NCI-H774 (cell line): ENCODE measurements around the gene SEPTIN8.

Source experiments
- DNase-seq: peaks from one replicate; lab custom pipeline; 2025; lab: John Stamatoyannopoulos, UW

Gene SEPTIN8

GRCh38 chr5:132763181-132764036 lies 13.6 kb downstream of the SEPTIN8 start:
- no peak for DNase-seq

DNA sequence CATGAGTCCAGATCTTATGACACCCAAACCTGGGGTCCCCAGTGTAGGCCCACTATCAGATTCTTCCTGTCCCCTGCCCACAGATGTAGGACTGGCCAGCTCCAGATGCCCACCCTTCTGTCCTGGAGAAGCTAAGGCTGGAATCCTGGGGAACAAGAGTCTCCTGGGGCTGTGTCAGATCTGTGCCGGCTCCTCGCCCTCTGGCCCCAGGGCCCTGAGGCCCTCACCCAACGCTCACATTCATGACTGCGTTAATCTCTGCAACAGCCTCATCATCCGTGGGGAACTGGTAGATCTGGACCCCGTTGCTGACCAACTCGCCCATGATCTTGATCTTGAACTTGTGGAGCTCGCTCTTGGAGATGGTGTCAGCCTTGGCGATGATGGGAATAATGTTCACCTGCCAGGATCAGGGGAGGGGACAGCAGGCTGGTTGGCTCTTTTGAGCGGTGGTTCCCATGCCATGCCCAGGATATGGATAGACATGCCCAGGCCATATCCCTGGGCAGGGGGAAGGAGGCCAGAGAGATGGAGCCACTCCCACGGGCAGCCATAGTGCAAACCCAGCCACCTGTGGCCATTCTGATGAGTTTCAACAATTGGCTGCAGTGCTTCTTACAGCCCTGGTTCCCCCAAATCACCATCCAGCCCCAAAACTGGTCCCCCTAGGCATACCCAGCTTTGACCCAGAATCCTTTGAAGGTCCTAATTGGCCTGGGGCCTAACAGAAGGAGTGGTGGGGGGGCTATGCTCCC lies 14.6 kb downstream of the SEPTIN8 start:
- DNase-seq, result no peak

DNA sequence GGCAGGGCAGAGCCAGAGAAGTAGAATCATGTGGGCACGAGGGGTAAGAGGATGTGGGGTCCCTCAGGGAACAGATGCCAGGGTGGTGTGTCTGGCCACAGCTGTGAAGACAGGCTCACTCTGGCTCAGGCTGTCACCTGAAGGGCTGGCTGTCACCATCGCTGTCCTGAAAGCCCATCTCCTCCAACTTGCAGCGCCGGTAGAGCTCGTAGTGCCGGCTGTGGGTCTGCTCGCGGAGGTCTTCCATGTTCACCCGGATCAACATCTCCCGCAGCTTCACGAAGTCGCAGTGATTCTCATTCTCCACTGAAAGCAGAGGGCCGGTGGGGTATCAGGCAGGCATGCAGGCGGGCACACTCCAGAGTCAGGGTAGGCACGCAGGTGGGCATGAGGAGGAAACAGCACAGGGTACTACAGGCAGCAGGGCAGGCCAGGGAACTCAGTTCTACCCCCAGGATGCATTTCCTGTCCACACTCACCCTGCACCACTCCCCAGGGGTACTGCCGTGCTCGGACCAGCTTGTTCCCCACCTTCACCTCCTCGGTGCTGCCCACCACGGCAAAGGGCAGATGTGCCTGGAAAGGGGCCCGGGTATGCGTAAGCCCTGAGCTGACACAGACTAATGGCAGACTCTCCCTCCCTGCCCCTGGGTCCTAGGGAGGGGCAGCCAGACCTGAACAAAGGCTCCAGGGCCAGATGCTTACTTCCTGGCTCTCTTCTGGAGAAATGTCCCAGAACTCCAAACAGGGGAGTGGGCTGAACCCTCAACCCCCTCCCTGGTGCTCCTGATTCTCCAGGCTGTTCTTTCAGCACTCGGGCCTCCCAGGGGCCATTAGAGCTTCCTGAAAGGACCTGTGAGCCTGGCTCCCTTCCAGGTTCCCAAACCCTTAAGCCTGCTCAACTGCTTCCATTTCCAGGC lies 15.5 kb downstream of the SEPTIN8 start:
- no peak for DNase-seq

DNA sequence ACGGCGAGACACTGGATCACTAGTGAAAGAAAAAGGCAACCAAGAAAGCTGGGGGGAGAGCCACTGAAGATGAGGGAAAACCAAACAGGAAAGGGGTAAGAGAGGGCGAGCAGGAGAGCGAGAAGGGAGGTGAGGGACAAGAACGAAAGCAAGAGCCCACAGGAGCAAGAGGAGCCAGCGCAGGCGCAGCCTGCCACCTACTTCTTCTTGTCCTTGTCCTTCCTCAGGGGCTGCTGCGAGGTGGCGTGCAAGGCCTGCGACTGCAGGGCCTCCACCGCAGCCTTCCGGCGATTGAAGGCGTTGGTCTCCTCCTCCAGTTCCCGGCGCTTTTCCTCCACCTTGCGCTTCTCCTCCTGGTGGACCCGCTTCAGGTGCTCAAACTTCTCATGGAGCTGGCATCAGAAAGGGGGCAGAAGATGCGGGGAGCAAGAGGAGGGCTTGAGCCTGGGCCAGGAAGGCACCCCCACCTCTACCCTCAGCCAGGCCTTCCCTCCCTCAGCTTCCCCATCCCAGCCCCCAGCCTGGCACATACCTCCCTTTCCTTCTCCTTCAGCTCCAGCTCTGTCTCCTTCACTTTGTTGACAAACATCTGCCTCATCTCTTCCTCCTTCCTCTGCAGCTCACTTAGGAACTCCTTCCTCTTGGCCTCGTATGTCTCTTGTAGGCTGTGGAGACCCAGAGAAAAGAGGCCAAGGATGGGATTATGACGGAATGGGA lies 16.3 kb downstream of the SEPTIN8 start:
- DNase-seq, result no peak

- DNase-seq, result no peak
Measured at GRCh38 chr5:132760049-132760420, 17.0 kb downstream of the SEPTIN8 start.

DNA sequence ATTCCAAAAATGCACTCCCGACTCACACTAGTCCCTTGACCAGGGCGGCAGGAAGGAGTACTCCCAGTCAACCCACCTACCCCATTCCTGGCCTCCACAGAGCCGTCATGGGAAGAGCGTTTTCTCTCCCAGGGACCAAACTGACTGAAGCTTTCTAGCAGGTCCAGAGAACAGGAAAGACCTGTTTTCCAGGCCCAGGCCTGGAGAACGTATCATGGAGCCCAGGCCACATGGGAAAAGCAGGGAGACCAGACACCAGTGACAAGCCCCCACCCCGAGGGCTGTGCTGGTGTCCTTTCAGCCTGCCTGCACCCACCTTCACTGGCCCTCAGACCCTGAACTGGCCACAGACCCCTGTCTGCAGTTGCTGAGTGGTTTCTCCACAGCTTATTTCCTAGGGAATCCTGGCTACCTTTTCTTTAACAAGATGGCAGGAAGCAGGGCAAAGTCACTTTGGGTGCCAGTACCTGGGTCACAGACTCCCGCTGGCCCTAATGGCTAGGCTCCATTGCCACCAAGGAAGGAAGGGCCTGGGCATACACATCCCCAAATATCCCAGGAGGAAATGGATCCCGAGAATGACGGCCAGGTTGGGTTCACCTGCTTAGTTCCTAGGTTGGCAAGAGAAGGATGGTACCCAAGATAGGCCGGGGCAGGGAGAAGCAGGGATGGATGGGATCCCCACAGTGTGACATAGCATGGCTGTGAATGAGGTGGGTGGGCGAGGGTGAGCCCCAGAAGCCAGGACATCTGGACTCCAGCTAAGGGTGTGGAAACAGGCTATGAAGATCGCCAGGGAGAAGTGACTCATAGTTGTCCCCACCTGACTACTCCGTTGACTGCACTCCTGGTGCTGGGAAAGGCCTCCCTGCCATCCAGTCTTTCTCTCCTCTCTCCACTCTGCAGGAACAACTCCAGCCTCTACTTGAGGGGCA lies 17.7 kb downstream of the SEPTIN8 start:
- no peak for DNase-seq

- DNase-seq, result no peak
Measured at GRCh38 chr5:132758451-132758850, 18.6 kb downstream of the SEPTIN8 start.

DNA sequence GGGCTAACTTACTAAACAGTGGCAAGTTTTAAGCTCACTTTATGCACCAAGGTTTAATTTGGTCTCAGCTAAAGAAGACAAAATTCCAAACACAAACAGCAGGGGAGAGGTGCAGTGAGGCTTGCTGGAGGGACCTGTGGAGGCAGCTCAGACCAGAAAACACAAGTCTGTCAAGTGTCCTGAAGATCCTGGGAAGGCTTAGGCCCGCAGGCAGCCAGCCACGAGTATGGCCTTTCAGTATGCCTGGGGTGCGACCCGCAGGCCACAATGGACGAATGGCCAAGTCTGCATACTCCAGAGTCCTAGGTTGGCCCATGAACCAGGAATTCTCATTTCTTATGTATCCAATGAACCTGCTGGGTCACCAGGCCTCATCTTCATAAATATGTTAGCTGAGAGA lies 20.5 kb downstream of the SEPTIN8 start:
- DNase-seq, result no peak

DNA sequence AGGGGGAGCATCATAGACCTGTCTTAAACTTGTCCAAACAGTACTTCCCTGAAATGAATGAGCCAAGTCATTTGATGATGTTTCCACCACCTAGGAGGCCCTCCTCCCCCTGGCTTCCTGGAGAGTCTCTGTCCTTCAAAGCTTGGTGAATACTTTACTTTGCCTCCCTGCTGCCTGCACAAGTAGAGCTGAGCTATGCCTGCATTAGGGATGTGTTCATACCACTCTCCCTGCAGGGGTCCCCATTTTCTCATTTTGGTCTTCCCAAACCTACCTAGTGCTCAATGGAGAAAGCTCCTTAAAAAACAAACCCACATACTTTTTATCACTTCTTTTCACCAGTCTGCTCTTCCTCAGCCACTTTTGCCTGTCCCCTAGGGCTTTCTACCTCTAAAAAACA lies 22.1 kb downstream of the SEPTIN8 start:
- no peak for DNase-seq

GRCh38 chr5:132754111-132754510 lies 22.9 kb downstream of the SEPTIN8 start:
- DNase-seq, result no peak

DNA sequence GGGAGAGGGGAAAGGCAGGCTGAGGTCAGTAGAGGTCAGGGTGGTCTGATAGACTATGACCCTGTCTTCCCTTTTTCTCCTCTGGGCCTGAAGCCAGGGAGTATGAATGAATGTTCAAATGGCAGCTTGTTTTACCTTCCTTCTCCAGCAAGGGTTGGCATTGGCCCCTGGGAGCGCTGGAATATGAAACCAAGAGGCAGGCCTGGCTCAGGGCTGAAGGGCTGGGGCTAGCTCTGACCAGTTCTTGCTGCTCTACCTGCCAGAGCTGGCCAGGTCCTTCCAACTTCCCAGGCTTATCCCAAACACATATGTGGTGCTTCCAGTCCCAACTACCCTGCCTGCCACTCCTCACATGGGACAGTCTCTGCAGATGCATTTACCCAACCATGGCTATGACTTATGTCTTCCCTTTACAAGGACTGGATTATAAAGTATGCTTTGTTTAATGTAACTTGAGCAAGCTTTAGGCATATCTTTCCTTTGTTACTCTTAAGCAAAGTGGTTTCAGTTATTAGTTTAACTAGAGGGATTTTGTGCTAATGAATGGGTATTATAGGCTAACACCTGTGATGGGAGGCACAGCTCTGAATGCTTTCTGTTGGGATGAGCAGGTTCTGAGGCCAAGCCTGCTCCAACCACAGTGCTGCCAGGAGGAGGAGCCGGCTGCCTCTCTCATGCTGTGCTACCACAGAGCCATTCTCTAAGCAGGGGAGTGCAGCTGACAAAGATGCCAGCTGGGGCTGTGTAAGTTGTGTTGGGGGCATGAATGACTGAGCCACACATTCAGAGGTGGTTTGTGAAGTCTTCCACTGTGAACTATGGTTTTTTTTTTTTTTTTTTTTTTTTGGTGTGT lies 23.7 kb downstream of the SEPTIN8 start:
- DNase-seq, result no peak

GRCh38 chr5:132752581-132753125 lies 24.4 kb downstream of the SEPTIN8 start:
- no peak for DNase-seq

DNA sequence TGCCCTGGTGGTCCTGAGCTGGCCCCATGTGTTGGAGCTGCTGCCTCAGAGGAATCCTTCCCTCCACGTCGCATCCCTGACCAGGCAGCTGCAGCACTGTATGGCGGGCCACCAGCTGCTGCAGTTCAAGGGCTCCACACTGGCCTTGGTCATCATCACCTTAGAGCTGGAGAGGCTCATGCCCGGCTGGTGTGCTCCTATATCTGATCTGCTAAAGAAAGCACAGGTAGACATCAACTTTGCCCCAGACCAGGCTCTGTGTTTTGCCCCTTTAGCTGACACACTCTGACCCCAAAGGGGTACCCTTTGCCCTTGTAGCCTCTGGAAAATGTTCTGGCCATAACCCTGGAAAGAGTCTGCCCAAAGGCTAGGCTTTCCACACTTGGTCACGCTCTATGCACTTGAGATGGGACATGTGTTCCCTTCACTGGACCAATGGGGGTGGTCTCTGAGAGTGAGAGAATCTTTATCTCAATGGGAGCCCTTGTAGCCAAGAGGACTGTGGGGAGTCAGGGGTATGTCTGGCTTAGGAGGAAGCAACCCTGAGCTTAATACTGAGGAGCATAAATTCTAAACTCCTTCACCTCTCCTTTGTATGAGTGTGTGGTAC lies 25.0 kb downstream of the SEPTIN8 start:
- DNase-seq, result no peak

GRCh38 chr5:132751444-132751843 lies 25.6 kb downstream of the SEPTIN8 start:
- DNase-seq, result no peak

GRCh38 chr5:132750471-132751230 lies 26.4 kb downstream of the SEPTIN8 start:
- DNase-seq, result no peak

DNA sequence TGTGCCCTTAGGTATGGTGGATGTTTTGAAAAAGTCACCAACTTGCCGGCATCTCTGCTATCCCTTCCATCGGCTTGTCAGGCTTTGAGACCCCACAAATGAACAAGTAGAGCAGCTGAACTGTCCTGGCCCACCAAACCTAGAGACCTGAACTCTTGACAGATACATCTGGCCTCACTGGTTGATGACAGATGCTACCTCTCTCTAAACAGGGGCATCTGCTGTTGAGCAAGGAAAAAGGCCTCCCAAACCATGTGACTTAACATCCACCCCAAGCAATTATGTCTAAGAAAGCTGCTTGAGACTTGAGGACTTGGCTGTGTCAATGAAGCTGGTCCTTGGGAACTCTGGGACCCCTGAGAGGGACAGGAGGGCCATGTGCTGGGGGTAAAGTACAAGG lies 27.5 kb downstream of the SEPTIN8 start:
- no peak for DNase-seq

GRCh38 chr5:132748522-132749000 lies 28.5 kb downstream of the SEPTIN8 start:
- no peak for DNase-seq
